CD4-positive, alpha-beta T cell (primary cell): ENCODE measurements around the gene NKD1. TPM values are rescaled to one million over a fixed set of nuclear protein-coding genes. Genes with fewer than 3 reads are reported as not detected.

ENCODE experiments used
- ATAC-seq: fragments of 200-7000 bp; cut with Tn5 transposase; one replicate; pipeline ENCODE4 v1.10.0; 2022; ENCODE audit warnings: mild to moderate bottlenecking; ENCODE audit not compliant: poor library complexity
- CTCF ChIA-PET: fragments of 350-600 bp; sonication (Branson Sonifier 250); formaldehyde crosslinking; loops from one replicate; lab custom pipeline; 2021; ENCODE audit warnings: antibody characterized with exemption, inconsistent platforms; lab: Charles Lee
- POLR2A ChIA-PET: fragments of 350-600 bp; sonication (Branson Sonifier 250); formaldehyde crosslinking; loops from one replicate; lab custom pipeline; 2021; ENCODE audit warnings: antibody characterized with exemption, inconsistent platforms; lab: Charles Lee
- DNase-seq, 14 experiments: peaks; one replicate each; pipeline ENCODE4 v3.0.0-alpha.2; 2013 to 2020; ENCODE audit warnings: mixed read lengths in 2 of 14
- H3K27ac ChIP-seq, 2 donors: one replicate each; pipeline versions ENCODE4 v1.5.1 to v1.7.0; 2013; ENCODE audit warnings: low read length in 2 of 2, low read depth in 1 of 2, mild to moderate bottlenecking in 1 of 2
- H3K27me3 ChIP-seq, 2 experiments: 1 replicate in 1 of 2; 2 replicates in 1 of 2; pipeline versions ENCODE4 v1.6.1 to v1.7.0; 2013; ENCODE audit warnings: low read length in 2 of 2, control low read depth in 1 of 2, mild to moderate bottlenecking in 1 of 2, moderate library complexity in 1 of 2; ENCODE audit not compliant: insufficient read depth in 2 of 2, control insufficient read depth in 1 of 2
- H3K36me3 ChIP-seq: one replicate; pipeline ENCODE4 v1.6.1; 2013; ENCODE audit warnings: low read length, control low read depth; ENCODE audit not compliant: insufficient read depth
- H3K4me1 ChIP-seq: one replicate; pipeline ENCODE4 v1.6.1; 2013; ENCODE audit warnings: low read length, control low read depth; ENCODE audit not compliant: insufficient read depth
- H3K4me3 ChIP-seq: one replicate; pipeline ENCODE4 v1.5.1; 2013; ENCODE audit warnings: mild to moderate bottlenecking, low read length, moderate library complexity
- H3K9me3 ChIP-seq, 2 experiments: 1 replicate in 1 of 2; 2 replicates in 1 of 2; pipeline versions ENCODE4 v1.6.1 to v1.7.0; 2013; ENCODE audit warnings: low read length in 2 of 2, mild to moderate bottlenecking in 2 of 2, control low read depth in 1 of 2, moderate library complexity in 1 of 2; ENCODE audit not compliant: control insufficient read depth in 1 of 2, insufficient read depth in 1 of 2
- H3K27ac Mint-ChIP-seq: one replicate; pipeline ENCODE4 v1.8.0; 2020; ENCODE audit warnings: mixed read lengths
- H3K27me3 Mint-ChIP-seq: one replicate; pipeline ENCODE4 v1.8.0; 2021; ENCODE audit warnings: mixed read lengths
- H3K36me3 Mint-ChIP-seq: one replicate; pipeline ENCODE4 v1.8.0; 2021; ENCODE audit warnings: low read depth, mixed read lengths
- H3K4me1 Mint-ChIP-seq: one replicate; pipeline ENCODE4 v1.8.0; 2021; ENCODE audit warnings: low read depth, mixed read lengths
- H3K4me3 Mint-ChIP-seq: one replicate; pipeline ENCODE4 v1.8.0; 2020; ENCODE audit warnings: mild to moderate bottlenecking, mixed read lengths
- H3K9me3 Mint-ChIP-seq: one replicate; pipeline ENCODE4 v1.8.0; 2020; ENCODE audit warnings: mixed read lengths
- intact Hi-C, 2 experiments: fragments of 100-400 bp; cut with DNase I in 1 of 2; cut with micrococcal nuclease in 1 of 2; formaldehyde crosslinking; loops; one replicate each; pipeline versions ENCODE4 v1.15.1 to v1.9.0; 2023 to 2025; cut with DNase I, micrococcal nuclease
- polyA plus RNA-seq, 2 donors: library from polyadenylated mRNA; unstranded; fragments of 120-200 nt; gene quantifications; one replicate each; pipeline ENCODE4 v1.2.1, GENCODE V29; 2013
- total RNA-seq, 174 experiments: library from RNA in 2 of 174; stranded (reverse) in 2 of 174; gene quantifications; one replicate each; pipeline ENCODE4 v1.2.3 and lab custom pipeline; 2021 to 2026
- TF ChIP-seq, protein P1 (sequence below): fragments of 200-600 bp; IDR thresholded peaks from one replicate; pipeline ENCODE4 v1.8.0; 2022; ENCODE audit warnings: antibody characterized with exemption, mild to moderate bottlenecking

NKD1 gene
- 1 to 10 TPM; 6.1 to 9.8 TPM for total RNA-seq
- 1.5 TPM for polyA plus RNA-seq (2013, experiment 1 of 2)
- 2.5 TPM for polyA plus RNA-seq (2013, experiment 2 of 2)
- total RNA-seq (lab: John Stamatoyannopoulos, UW) = 1.8 to 253 (median 21.7) reads per million in 172 experiments

DNA sequence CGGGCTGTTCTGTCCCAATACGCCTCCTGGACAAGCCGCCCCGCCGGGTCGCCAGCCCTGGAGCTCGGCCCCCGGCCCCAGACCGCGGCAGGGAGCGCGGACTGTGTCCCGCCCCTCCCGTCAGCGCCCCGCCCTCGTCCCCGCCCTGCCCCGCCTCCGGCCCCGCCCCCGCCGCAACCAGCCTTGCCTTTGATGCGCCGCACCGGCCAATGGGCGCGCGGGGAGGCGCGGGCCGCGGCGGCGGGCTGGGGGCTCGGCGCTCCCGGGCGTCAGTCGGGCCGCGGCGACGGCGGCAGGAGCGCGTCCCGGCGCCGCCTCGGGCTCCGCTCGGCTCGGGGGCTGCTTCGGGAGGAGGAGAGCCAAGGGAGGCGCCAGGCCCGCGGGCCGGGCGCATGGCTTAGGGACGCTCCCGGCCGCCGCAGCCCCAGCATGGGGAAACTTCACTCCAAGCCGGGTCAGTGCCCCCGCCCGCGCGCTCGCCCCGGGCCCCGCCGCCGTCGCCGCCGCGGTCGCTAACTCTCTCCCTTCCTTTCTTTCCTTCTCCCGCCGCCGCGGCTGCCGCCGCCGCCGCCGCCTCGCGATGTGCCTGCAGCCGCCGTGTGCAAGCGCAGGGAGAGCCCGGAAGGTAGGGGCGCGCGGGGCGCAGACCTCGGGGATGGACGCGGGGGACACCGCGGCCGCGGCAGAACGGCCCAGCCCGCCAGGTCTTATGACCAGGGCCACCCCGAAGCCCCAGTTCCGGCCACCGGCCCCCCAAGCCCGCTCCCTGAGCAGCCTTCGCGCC is at the start of gene NKD1:
Gene NKD1 (plus strand): TSS at position 272 of the 784 bp plus-strand sequence. CDS start 158 bp downstream, at position 430.
- Histone ChIP-seq H3K27ac (peak within 1 kb of the TSS in 1 of 2 donors; percentile 65), H3K4me1 (peaks cover 39% of the 10 kb centered on the region), H3K27me3 (no peaks in the 10 kb centered on the region), H3K36me3 (no peaks in the 10 kb centered on the region), H3K4me3 (peak within 1 kb of the TSS; percentile 75), H3K9me3 (peaks cover 0 to 7% of the 10 kb centered on the region in 2 experiments)
- peaks cover 22% of the 10 kb centered on the region for H3K36me3 Mint-ChIP-seq
- TF ChIP-seq, protein P1, sequence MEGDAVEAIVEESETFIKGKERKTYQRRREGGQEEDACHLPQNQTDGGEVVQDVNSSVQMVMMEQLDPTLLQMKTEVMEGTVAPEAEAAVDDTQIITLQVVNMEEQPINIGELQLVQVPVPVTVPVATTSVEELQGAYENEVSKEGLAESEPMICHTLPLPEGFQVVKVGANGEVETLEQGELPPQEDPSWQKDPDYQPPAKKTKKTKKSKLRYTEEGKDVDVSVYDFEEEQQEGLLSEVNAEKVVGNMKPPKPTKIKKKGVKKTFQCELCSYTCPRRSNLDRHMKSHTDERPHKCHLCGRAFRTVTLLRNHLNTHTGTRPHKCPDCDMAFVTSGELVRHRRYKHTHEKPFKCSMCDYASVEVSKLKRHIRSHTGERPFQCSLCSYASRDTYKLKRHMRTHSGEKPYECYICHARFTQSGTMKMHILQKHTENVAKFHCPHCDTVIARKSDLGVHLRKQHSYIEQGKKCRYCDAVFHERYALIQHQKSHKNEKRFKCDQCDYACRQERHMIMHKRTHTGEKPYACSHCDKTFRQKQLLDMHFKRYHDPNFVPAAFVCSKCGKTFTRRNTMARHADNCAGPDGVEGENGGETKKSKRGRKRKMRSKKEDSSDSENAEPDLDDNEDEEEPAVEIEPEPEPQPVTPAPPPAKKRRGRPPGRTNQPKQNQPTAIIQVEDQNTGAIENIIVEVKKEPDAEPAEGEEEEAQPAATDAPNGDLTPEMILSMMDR = no peak
- POLR2A ChIA-PET = interaction anchor here (0.8 to 1.2 kb wide), 3 partner anchors 19 to 274 kb away, joined by 3 to 6 read pairs (median 4); no protein-coding TSS in a partner anchor
- DNase-seq (peak; percentile 56 to 89 (median 71)), ATAC-seq (peak; percentile 66)
- H3K27me3 Mint-ChIP-seq = no peaks in the 10 kb centered on the region
- CTCF ChIA-PET = no interaction called here
- H3K9me3 Mint-ChIP-seq = no peaks in the 10 kb centered on the region
- H3K4me3 Mint-ChIP-seq = peak within 1 kb of the TSS; percentile 93
- H3K4me1 Mint-ChIP-seq = peaks cover 48% of the 10 kb centered on the region
- intact Hi-C loops = loop anchor here (2.0 to 10.0 kb wide), 6 partner anchors 54 to 484 kb away; partner anchors contain the start of genes ADCY7 (in 1 of the 2), CYLD (in 1 of the 2), HEATR3 (in 1 of the 2) and TENT4B (in 1 of the 2)
- H3K27ac Mint-ChIP-seq = peak within 1 kb of the TSS; percentile 88

- Histone ChIP-seq H3K27ac (no peak overlapping the region), H3K9me3 (peaks cover 0 to 9% of the 10 kb centered on the region in 2 experiments), H3K27me3 (no peaks in the 10 kb centered on the region), H3K4me1 (no peaks in the 10 kb centered on the region), H3K4me3 (no peak overlapping the region), H3K36me3 (no peaks in the 10 kb centered on the region)
- peaks cover 6% of the 10 kb centered on the region for H3K4me1 Mint-ChIP-seq
- intact Hi-C loops = no loop called here
- POLR2A ChIA-PET = no interaction called here
- TF ChIP-seq, protein P1 = no peak
- CTCF ChIA-PET = no interaction called here
- no peak for DNase-seq
- H3K36me3 Mint-ChIP-seq = no peaks in the 10 kb centered on the region
- H3K4me3 Mint-ChIP-seq = no peak overlapping the region
- H3K9me3 Mint-ChIP-seq = no peaks in the 10 kb centered on the region
- no peaks in the 10 kb centered on the region for H3K27me3 Mint-ChIP-seq
- no peak overlapping the region for H3K27ac Mint-ChIP-seq
- no peak for ATAC-seq
Observed at GRCh38 chr16:50498431-50499155, 49.6 kb upstream of the NKD1 start.

GRCh38 chr16:50499254-50499653 is 48.9 kb upstream of the NKD1 start:
- DNase-seq = no peak
- CTCF ChIA-PET = no interaction called here
- Mint-ChIP-seq H3K27me3 (no peaks in the 10 kb centered on the region), H3K4me3 (no peak overlapping the region), H3K9me3 (no peaks in the 10 kb centered on the region), H3K36me3 (no peaks in the 10 kb centered on the region), H3K4me1 (peaks cover 6% of the 10 kb centered on the region), H3K27ac (no peak overlapping the region)
- H3K27me3 ChIP-seq = no peaks in the 10 kb centered on the region
- H3K9me3 ChIP-seq = peaks cover 0 to 9% of the 10 kb centered on the region in 2 experiments
- H3K4me1 ChIP-seq = no peaks in the 10 kb centered on the region
- H3K36me3 ChIP-seq = no peaks in the 10 kb centered on the region
- ATAC-seq = no peak
- POLR2A ChIA-PET = no interaction called here
- H3K4me3 ChIP-seq = no peak overlapping the region
- intact Hi-C loops = no loop called here
- TF ChIP-seq, protein P1 = no peak
- H3K27ac ChIP-seq = no peak overlapping the region
